Heart left ventricle (tissue), 16 donors: Measurements from ENCODE around the gene DEPP1. TPM values are rescaled to one million over a fixed set of nuclear protein-coding genes. Genes with fewer than 3 reads are reported as not detected.
A peak's percentile ranks its signal among the peaks of the same experiment; 100 is the strongest.

Experiments used
- ATAC-seq, 4 donors: fragments of 200-7000 bp; cut with Tn5 transposase; one replicate each; pipeline ENCODE4 v1.9.1; 2020 to 2022; ENCODE audit warnings: moderate library complexity in 4 of 4, mild to moderate bottlenecking in 3 of 4, moderate number of reproducible peaks in 1 of 4
- DNase-seq, 5 donors: peaks; one replicate each; pipeline ENCODE4 v3.0.0-alpha.2; 2020
- H3K27ac ChIP-seq, 12 donors: fragments of 200-600 bp; sonication (generic) in 4 of 12; one replicate each; pipeline versions ENCODE4 v1.5.0 to v1.8.0; 2016 to 2022; ENCODE audit warnings: mild to moderate bottlenecking in 2 of 12
- H3K27me3 ChIP-seq, 9 donors: fragments of 200-600 bp; sonication (generic) in 2 of 9; one replicate each; pipeline versions ENCODE4 v1.5.1 to v1.8.0; 2016 to 2022; ENCODE audit warnings: mild to moderate bottlenecking in 3 of 9
- H3K36me3 ChIP-seq, 9 donors: fragments of 200-600 bp; sonication (generic) in 2 of 9; one replicate each; pipeline versions ENCODE4 v1.5.0 to v1.8.0; 2018 to 2022; ENCODE audit warnings: mild to moderate bottlenecking in 2 of 9
- H3K4me1 ChIP-seq, 12 donors: fragments of 200-600 bp; sonication (generic) in 4 of 12; one replicate each; pipeline versions ENCODE4 v1.5.0 to v1.8.0; 2016 to 2022; ENCODE audit warnings: mild to moderate bottlenecking in 3 of 12
- H3K4me3 ChIP-seq, 12 donors: fragments of 200-600 bp; sonication (generic) in 4 of 12; one replicate each; pipeline versions ENCODE4 v1.5.0 to v1.8.0; 2017 to 2022; ENCODE audit warnings: mild to moderate bottlenecking in 9 of 12, moderate library complexity in 4 of 12
- H3K9me3 ChIP-seq, 12 donors: fragments of 200-600 bp; sonication (generic) in 4 of 12; one replicate each; pipeline versions ENCODE4 v1.5.0 to v1.8.0; 2016 to 2022; ENCODE audit warnings: mild to moderate bottlenecking in 1 of 12
- POLR2A ChIP-seq, 2 donors: fragments of 450-650 bp; IDR thresholded peaks; one replicate each; pipeline ENCODE4 v1.6.1; 2017; ENCODE audit warnings: antibody characterized with exemption in 2 of 2, mild to moderate bottlenecking in 2 of 2, moderate library complexity in 2 of 2
- WGBS, 4 donors: extraction: QIAGEN DNeasy Blood & Tissue Kit in 2 of 4; methylation state at CpG; one replicate each; pipeline versions ENCODE4 v1.1.5 to v1.1.7; 2013 to 2018; 5-methylcytosine and 5-hydroxymethylcytosine counted together
- intact Hi-C, 10 donors: fragments of 100-400 bp; cut with DNase I; formaldehyde crosslinking; loops; one replicate each; pipeline versions ENCODE4 v1.11.1 to v1.14.2; 2022
- polyA plus RNA-seq, 2 donors: library from polyadenylated mRNA; stranded (reverse); fragments of 200-250 nt; gene quantifications; one replicate each; pipeline ENCODE4 v1.2.3, GENCODE V29; 2013
- total RNA-seq, 9 donors: library from RNA; depleted of rRNA in 2 of 9; stranded (reverse); fragments of >200 nt in 2 of 9; fragmentation: NEBNext Ultra II Directional in 3 of 9; extraction: Animal tissue kit (Norgen Biotek cat#: 25700) in 3 of 9; gene quantifications; one replicate each; pipeline versions ENCODE4 v1.1.0 to v1.2.4, GENCODE V29; 2016 to 2023
- TF ChIP-seq, protein P1 (sequence below), 12 donors: fragments of 200-600 bp; sonication (generic) in 4 of 12; IDR thresholded peaks; one replicate each; pipeline versions ENCODE4 v1.5.0 to v1.8.0; 2018 to 2022; ENCODE audit warnings: antibody characterized with exemption in 12 of 12, mild to moderate bottlenecking in 5 of 12
- donor health status: ischemic (EF 13 %, LVEDD 7.1; RV severe dilation, severe dysfunction).
- donor health status: healthy with polysubstance abuse.
- donor health status: DM: no; HTN: yes; CAD: no.
- donor health status: DM: no; HTN: no; CAD: no.
- donor health status: ischemic (EF 25% LVEDD 6.9; RV normal size, moderate dysfunction).
- donor health status: ischemic (EF 25% LVEDD 5.7; RV mildly dilated, moderate dysfunction).
- donor health status: healthy.
- donor health status: DM: yes; HTN: yes; CAD: no.
- donor health status: ischemic (EF 35%, LVEDD 5.7; RV mildly dilated, moderate dysfunction).
- donor health status: nonischemic (EF 11% LVEDD 7.7; RV severe dilation, severe dysfunction).
- donor health status: DM: yes; HTN: yes; CAD: no.
- donor health status: PGD.
- donor health status: ischemic (EF 29% LVEDD 5.4; RV normal size, mild dysfunction).
- donor health status: nonischemic (EF 23%, LVEDD 6.1; RV moderate dilation, normal function).

DEPP1 gene
- total and polyA plus RNA-seq, 11 donors, result 11.0 to 76.5 (median 22.7) TPM

DNA sequence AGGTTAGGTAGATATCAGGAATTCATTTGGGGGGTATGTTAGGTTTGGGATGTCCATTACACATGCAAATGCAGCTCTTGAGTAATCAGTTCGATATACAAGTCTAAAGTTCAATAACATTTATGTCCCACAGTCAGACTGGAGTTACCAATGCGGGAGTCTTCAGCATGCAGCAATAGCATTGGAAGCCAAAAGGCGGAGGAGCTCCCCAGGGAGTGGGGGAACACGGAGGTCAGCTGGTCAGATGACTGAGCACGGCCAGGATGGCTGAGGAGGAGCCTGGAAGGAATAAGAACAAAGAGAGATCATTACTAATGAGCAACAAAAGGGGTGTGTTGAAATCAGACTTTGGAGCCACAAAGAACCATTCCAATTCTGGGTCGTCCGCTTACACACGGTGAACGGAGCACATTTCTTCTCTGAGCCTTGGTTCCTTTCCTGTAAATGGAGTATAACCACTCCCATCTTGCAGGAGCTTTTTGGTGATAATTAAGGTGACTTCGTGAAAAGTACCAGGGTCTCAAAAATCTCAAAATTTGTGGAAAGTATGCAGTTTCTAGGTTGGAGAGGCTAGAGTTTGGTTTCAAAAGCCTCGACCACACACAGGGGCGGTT, 21.6 kb upstream of the DEPP1 start:
- peak overlapping the region; percentile 45 to 79 (median 66) for H3K4me3 ChIP-seq
- peak; percentile 27 to 57 (median 44) for ATAC-seq
- DNase-seq, result peak; percentile 86 to 93 (median 89)
- TF ChIP-seq POLR2A (IDR thresholded peaks at IDR 0.05), result peak in 1 of 2 donors; percentile 36
- TF ChIP-seq, protein P1, sequence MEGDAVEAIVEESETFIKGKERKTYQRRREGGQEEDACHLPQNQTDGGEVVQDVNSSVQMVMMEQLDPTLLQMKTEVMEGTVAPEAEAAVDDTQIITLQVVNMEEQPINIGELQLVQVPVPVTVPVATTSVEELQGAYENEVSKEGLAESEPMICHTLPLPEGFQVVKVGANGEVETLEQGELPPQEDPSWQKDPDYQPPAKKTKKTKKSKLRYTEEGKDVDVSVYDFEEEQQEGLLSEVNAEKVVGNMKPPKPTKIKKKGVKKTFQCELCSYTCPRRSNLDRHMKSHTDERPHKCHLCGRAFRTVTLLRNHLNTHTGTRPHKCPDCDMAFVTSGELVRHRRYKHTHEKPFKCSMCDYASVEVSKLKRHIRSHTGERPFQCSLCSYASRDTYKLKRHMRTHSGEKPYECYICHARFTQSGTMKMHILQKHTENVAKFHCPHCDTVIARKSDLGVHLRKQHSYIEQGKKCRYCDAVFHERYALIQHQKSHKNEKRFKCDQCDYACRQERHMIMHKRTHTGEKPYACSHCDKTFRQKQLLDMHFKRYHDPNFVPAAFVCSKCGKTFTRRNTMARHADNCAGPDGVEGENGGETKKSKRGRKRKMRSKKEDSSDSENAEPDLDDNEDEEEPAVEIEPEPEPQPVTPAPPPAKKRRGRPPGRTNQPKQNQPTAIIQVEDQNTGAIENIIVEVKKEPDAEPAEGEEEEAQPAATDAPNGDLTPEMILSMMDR (IDR thresholded peaks at IDR 0.05), result no peak
- intact Hi-C loops, result loop anchor here in 6 of 10 donors (2.0 to 10.0 kb wide), 9 partner anchors 19 to 1025 kb away; partner anchors contain the start of genes DEPP1 (in 1 of the 6), RASSF4 (in 1 of the 6) and ZFAND4 (in 1 of the 6)
- 23 to 35% (median 28%) methylated on average over 12 of the region's 12 CpGs for WGBS, 4 donors
- H3K27me3 ChIP-seq, result no peaks in the 10 kb centered on the region
- H3K36me3 ChIP-seq, result peaks cover 0 to 23% (median 20%) of the 10 kb centered on the region in 9 donors
- peaks cover 10 to 75% (median 62%) of the 10 kb centered on the region in 12 donors for H3K4me1 ChIP-seq
- peaks cover 0 to 4% (median 0%) of the 10 kb centered on the region in 12 donors for H3K9me3 ChIP-seq
- peak overlapping the region; percentile 93 to 99 (median 96) for H3K27ac ChIP-seq

GRCh38 chr10:44998146-44998631, 19.6 kb upstream of the DEPP1 start:
- H3K4me3 ChIP-seq, result no peak overlapping the region
- H3K4me1 ChIP-seq, result peaks cover 15 to 90% (median 80%) of the 10 kb centered on the region in 12 donors
- no peaks in the 10 kb centered on the region for H3K9me3 ChIP-seq
- peak overlapping the region in 11 of 12 donors; percentile 85 to 98 (median 96) for H3K27ac ChIP-seq
- H3K27me3 ChIP-seq, result no peaks in the 10 kb centered on the region
- intact Hi-C loops, result loop anchor here in 1 of 10 donors (10.0 kb wide), 2 partner anchors 1027 to 1323 kb away; no protein-coding TSS in a partner anchor
- no peak for ATAC-seq
- peaks cover 0 to 21% (median 12%) of the 10 kb centered on the region in 9 donors for H3K36me3 ChIP-seq
- TF ChIP-seq POLR2A (IDR thresholded peaks at IDR 0.05), result no peak
- 59 to 74% (median 65%) methylated on average over 5 to 6 of the region's 6 CpGs for WGBS, 4 donors
- DNase-seq, result no peak

DNA sequence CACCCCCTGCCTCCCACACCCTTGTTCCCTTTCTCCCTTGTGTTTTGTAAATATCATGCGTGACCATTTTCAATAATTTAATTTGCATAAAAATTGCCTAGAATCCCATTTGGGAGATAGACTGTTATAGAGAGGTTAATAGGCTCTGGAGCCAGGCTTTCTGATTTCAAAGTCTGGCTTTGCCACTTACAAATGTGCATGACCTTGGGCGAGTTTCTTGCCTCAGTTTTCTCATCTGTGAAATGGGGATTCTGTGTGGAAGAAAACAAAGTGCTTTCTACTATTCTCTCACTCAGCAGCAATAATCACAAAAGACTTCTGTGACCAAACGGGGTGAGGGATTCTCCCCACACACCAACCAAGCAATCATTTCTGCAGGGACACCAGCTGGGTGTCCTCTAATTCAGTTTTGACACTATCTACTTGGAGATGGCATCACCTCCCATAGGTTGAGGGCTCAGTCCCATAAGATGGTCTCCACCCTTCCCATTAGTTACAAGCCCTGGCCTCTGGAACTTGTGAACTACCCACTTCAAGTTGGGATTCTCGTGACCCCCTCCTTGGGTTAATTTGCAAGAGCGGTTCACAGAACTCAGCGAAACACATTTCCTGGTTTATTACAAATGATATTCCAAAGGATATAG, 18.6 kb upstream of the DEPP1 start:
- peak overlapping the region; percentile 80 to 98 (median 95) for H3K27ac ChIP-seq
- H3K4me1 ChIP-seq, result peaks cover 15 to 88% (median 77%) of the 10 kb centered on the region in 12 donors
- WGBS, 4 donors, result 80 to 91% (median 86%) methylated on average over 6 of the region's 6 CpGs
- DNase-seq, result no peak
- ATAC-seq, result no peak
- intact Hi-C loops, result loop anchor here in 1 of 10 donors (10.0 kb wide), 2 partner anchors 1028 to 1322 kb away; no protein-coding TSS in a partner anchor
- H3K36me3 ChIP-seq, result peaks cover 0 to 29% (median 18%) of the 10 kb centered on the region in 9 donors
- no peaks in the 10 kb centered on the region for H3K9me3 ChIP-seq
- TF ChIP-seq, protein P1 (IDR thresholded peaks at IDR 0.05), result no peak
- TF ChIP-seq POLR2A (IDR thresholded peaks at IDR 0.05), result no peak
- no peaks in the 10 kb centered on the region for H3K27me3 ChIP-seq
- H3K4me3 ChIP-seq, result peak overlapping the region in 1 of 12 donors; percentile 1

GRCh38 chr10:44995914-44996669, 17.5 kb upstream of the DEPP1 start:
- H3K27me3 ChIP-seq, result no peaks in the 10 kb centered on the region
- TF ChIP-seq POLR2A (IDR thresholded peaks at IDR 0.05), result no peak
- TF ChIP-seq, protein P1 (IDR thresholded peaks at IDR 0.05), result no peak
- 5 to 6% (median 5%) methylated on average over 7 to 9 of the region's 9 CpGs for WGBS, 4 donors
- ATAC-seq, result peak; percentile 72 to 84 (median 78)
- H3K36me3 ChIP-seq, result peaks cover 0 to 40% (median 28%) of the 10 kb centered on the region in 9 donors
- peak; percentile 73 to 90 (median 76) for DNase-seq
- H3K4me1 ChIP-seq, result peaks cover 16 to 94% (median 83%) of the 10 kb centered on the region in 12 donors
- H3K27ac ChIP-seq, result peak overlapping the region; percentile 80 to 98 (median 95)
- intact Hi-C loops, result loop anchor here in 1 of 10 donors (1.0 to 10.0 kb wide), 3 partner anchors 18 to 1321 kb away; partner anchors contain the start of gene DEPP1
- peak overlapping the region in 5 of 12 donors; percentile 1 to 29 (median 13) for H3K4me3 ChIP-seq
- no peaks in the 10 kb centered on the region for H3K9me3 ChIP-seq
